Ureter (tissue), 1 donor: ENCODE results near the gene CASZ1. TPM values are rescaled to one million over a fixed set of nuclear protein-coding genes. Genes with fewer than 3 reads are reported as not detected.
A peak's percentile ranks its signal among the peaks of the same experiment; 100 is the strongest.

Experiments
- DNase-seq: peaks from one replicate; pipeline ENCODE4 v3.0.0-alpha.2; 2020; ENCODE audit warnings: low spot score
- total RNA-seq: library from RNA; stranded (reverse); gene quantifications from one replicate; pipeline ENCODE4 v1.2.4, GENCODE V29; 2023
- donor health status: DM: yes; HTN: yes; CAD: no.

The CASZ1 gene, protein sequence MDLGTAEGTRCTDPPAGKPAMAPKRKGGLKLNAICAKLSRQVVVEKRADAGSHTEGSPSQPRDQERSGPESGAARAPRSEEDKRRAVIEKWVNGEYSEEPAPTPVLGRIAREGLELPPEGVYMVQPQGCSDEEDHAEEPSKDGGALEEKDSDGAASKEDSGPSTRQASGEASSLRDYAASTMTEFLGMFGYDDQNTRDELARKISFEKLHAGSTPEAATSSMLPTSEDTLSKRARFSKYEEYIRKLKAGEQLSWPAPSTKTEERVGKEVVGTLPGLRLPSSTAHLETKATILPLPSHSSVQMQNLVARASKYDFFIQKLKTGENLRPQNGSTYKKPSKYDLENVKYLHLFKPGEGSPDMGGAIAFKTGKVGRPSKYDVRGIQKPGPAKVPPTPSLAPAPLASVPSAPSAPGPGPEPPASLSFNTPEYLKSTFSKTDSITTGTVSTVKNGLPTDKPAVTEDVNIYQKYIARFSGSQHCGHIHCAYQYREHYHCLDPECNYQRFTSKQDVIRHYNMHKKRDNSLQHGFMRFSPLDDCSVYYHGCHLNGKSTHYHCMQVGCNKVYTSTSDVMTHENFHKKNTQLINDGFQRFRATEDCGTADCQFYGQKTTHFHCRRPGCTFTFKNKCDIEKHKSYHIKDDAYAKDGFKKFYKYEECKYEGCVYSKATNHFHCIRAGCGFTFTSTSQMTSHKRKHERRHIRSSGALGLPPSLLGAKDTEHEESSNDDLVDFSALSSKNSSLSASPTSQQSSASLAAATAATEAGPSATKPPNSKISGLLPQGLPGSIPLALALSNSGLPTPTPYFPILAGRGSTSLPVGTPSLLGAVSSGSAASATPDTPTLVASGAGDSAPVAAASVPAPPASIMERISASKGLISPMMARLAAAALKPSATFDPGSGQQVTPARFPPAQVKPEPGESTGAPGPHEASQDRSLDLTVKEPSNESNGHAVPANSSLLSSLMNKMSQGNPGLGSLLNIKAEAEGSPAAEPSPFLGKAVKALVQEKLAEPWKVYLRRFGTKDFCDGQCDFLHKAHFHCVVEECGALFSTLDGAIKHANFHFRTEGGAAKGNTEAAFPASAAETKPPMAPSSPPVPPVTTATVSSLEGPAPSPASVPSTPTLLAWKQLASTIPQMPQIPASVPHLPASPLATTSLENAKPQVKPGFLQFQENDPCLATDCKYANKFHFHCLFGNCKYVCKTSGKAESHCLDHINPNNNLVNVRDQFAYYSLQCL (N-terminal part only)
- 76.8 TPM for total RNA-seq

DNA sequence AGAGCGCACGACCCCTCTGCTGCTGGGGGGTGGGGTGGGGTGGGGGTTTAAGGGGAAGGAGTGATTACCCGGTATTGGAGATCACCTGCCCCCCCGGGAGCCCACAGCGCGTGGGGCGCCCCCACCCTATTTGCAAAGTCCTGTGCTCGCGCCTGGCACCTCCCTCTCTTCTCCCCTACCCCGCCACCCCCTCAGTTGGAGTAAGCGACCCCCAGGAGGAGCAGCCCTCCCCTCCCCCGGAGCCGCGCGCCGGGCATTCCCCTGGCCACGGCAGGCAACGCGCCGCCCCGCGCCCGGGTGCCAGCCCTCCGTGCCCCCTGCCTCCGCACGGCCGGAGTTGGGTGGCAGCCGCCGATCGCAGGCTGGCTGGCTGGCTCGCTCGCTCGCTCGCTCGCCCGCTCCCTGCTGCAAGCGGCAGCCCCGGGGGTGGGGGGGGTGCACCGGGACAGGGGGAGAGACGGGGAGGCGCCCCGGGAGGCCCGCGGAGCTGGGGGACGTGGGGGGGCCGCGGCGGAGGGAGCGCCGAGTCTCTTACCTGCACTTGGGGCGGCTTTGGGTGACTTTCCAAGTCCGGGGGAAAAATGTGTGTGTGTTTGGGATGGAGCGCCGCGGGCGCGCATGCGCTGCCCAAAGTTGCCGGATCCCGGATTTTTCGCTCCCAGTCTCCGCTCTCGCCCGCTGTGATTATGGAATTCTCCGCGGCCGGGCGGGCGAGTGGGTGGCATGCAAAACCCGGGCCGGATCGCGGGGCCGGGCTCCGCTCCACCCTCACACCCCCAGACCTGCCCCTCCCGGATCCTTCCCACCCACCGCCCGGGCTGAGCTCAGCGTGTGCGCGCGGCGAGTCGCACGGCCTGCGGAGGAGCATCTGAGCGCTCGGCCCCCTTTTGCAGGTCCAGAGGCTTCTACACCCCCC, at the start of gene CASZ1:
Gene CASZ1 (minus strand): TSS at position 618 of the 916 bp plus-strand sequence. CDS start 102,757 bp downstream, outside the sequence.
- peak; percentile 88 for DNase-seq

GRCh38 chr1:10843697-10844096, 47.3 kb upstream of the CASZ1 start:
- DNase-seq: no peak

DNA sequence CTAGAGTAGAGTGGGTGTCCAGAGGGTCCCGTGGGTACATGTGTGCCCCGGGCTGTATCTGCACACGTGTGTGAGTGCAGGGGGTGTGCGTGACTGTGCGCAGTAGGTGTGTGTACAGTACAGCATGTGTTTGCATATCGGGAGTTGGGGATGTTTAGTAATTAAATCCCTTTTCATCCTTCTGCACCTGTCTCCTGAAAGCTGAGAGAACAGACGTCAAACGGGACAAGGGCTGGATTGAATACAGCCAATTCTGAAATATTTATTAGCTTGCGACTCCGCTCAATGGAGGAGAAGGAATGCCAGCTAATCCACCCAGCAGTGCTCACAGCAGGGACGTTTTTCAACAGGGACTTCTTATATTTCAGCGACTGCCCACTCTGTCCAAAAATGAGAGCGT, 44.7 kb upstream of the CASZ1 start:
- no peak for DNase-seq

DNA sequence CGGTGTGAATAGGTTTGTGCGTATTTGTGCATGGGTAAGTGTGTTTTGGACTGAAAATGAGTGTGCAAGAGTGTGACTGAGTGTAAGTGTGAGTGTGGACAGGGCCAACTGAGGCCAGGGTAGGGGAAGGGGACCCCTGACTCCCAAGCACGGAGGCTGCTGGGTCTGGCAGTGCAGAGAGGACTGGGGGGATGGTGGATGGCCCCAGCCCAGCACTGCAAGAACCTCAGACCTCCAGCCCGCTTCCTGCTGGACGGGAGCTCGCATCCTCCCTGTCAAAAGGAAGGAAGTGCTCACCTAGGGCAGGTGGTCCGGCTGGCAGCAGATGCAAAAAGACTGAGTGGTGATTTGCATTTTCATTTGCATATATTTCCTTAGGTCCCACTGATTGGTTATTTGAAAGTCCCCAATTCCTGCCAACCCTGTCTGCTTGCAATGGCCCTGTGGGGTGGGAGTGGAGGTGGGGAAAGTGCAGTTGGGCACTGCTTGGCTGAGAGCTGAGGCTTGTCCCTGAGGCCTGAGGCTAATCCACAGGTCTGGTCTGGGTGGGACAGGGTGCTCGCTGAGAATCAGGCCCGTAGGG, 42.8 kb upstream of the CASZ1 start:
- DNase-seq: no peak

DNA sequence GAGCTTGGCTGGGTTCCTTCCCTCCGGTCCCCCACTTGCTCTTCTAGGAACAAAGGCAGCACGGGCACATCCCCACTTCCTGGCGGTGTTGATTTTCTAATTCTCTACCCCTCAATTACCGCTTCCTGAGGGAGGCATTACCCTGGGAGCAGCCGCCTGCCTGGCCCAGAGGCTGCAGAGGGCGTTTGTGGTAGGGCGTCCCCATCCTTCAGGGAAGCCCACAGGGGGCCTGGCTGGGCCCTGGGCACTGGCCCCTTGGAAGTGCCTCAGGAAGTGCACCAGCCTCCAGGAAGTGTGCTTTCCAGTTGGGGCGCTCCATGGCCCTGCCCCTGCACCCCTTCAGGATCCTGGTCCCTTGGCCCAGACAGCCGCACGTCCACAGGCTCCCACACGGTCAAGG, 42.1 kb upstream of the CASZ1 start:
- no peak for DNase-seq

GRCh38 chr1:10836726-10837125, 40.3 kb upstream of the CASZ1 start:
- no peak for DNase-seq

- no peak for DNase-seq
These were observed 39.5 kb upstream of the CASZ1 start for GRCh38 chr1:10835822-10836421.

DNA sequence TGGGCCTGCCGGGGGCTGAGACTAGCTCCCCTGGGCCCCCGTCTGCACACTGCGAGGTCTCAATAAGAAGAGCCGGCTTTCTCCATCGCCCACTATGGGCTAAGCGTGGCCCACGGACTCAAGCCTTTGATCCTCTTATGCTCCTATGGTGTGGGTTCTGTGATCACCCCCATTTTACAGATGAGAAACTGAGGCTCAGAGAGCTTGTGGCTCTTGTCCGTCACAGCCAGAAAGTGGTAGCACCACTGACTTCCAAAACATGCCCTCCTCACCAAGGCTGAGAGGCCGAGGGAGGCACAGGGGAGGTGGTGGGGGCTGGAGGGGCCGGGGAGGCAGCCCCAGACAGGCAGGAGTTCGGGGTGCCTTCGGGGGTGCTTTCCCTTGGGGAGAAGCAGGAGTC, 39.0 kb upstream of the CASZ1 start:
- DNase-seq: no peak

DNA sequence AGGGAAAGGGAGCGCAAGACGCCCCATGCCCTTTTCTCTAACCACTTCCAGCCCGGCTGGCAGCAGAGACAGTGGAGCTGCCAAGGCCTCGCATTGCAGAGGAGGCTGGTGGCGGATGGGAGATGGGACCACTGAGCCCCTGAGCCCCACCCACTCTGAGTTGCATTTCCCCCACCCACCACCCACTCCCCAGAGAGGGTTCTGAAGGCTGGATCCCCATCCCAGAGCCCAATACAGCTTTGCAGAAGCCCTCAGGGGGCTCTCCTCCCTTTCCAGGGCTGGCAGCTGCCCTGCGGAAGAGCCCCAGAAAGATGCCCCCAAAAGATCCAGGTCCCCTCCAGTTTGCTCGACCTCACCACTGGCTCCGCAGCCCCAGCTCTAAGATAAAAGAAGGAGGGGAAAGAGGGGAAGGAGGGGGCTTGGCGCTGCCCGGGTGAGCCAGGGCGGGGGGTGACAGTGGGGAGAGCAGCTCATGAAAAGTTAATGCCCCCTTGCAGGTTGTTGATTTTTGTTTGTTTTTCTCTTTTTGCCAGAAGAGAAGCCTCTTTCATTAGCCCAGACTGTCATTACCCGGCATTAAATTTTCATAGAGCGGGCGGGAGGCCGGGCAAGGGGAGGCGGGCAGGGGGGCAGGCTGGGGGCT, 38.4 kb upstream of the CASZ1 start:
- no peak for DNase-seq

GRCh38 chr1:10833630-10834557, 37.4 kb upstream of the CASZ1 start:
- no peak for DNase-seq

DNA sequence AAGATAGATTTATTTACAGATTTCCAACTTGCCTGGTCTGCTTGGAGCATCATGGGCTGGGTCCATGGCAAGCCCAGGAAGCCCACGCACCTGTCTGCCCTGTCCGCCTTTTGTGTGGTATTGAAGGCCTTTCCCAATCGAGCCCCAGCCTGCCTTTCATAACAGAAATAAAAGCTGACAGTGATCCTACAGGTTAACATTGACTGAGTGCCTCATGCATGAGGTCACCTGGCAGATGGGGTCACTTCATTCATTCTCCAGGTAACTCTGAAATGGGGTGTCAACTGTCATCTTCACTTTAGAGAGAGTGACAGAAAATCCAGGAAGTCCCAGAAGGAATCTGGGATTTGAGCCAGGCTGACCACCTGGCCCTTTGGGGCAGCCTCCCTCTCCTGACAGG, 36.3 kb upstream of the CASZ1 start:
- no peak for DNase-seq

DNA sequence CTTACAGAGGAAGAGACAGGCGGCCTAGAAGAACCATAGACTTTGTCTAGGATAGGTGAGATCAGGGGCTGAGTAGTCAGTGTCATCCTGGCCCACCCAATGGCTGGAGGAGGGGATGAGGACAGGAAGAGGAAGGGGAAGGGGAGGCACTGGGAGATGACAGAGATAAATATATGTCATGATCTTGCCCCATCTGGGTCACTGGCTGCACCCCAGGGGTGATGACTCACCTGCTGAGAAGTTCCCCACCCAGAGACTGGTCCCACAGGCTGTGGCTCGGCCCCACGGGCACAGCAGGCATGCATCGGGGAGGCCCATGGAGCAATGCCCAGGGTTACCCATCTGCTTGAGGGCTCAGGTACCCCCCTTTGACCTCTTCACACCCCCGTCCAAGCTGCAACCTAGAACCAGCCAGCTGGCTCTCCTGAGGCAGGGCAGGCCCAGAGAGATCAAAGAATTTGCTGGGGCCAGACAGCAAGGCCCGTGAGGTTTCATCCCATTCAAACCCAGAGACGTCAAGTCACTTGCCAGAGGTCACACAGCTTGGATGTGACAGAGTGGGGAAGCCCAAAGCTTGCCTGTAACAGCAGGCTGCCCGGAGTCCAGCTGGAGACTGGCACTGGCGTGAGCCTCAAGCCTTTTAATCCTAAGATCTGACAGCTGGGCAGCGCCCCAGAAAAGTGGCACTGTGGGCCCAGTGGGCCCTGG, 34.7 kb upstream of the CASZ1 start:
- no peak for DNase-seq

DNA sequence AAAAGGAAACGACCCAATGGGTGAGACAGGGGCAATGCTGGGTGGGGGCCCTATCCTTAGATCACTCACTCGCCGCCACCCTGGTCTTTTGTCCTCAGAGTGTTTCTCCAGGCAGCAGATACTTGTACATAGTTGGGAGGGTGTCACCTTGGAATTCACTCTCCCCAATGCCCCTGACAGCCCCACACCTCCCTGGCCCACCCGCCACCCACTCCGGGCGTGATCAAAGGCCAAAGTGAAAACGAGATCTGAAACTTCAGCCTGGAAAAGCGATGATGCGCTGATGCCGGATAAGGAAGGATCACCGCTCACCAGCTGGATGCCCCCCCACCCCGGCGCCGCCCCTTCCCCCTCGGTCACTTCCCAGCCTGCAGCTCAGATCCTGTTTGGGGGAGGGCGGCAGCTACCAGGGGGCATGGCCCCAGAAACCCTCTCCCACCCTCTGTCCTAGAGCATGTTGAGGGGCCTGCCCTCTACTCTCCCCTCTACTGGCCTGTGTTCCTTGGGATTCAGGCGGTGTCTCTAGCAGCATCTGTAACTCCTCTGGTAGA, 33.6 kb upstream of the CASZ1 start:
- DNase-seq: no peak

DNA sequence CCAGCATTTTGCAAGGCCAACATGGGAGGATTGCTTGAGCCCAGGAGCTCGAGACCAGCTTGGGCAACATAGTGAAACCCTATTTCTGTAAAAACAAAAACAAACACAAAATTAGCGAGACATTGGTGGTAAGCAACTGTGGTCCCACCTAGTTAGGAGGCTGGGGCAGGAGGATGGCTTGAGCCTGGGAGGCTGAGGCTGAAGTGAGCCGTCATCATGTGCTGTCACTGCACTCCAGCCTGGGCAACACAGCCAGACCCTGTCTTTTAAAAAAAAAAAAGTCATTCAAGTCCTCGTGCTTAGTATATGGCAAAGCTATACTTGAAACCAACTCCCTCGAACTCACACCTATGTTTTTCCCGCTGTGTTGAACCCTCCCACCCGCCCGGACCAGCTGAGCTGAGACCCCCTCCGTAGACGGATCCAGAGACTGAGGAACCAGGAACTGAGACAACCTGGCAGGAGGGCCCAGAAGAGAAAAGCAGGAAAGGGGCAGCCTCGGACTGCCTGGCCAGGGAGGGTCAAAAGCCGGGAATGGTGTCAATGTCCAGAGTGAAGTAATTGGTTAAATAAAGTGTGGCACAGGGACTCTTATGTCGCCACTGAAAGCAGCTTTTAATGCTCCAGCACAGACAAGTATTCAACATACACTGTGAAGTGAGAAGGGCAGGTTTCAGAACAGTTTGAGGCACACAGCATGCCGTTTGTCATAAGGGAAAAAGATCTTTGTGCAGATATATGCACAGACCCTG, 32.8 kb upstream of the CASZ1 start:
- no peak for DNase-seq

DNA sequence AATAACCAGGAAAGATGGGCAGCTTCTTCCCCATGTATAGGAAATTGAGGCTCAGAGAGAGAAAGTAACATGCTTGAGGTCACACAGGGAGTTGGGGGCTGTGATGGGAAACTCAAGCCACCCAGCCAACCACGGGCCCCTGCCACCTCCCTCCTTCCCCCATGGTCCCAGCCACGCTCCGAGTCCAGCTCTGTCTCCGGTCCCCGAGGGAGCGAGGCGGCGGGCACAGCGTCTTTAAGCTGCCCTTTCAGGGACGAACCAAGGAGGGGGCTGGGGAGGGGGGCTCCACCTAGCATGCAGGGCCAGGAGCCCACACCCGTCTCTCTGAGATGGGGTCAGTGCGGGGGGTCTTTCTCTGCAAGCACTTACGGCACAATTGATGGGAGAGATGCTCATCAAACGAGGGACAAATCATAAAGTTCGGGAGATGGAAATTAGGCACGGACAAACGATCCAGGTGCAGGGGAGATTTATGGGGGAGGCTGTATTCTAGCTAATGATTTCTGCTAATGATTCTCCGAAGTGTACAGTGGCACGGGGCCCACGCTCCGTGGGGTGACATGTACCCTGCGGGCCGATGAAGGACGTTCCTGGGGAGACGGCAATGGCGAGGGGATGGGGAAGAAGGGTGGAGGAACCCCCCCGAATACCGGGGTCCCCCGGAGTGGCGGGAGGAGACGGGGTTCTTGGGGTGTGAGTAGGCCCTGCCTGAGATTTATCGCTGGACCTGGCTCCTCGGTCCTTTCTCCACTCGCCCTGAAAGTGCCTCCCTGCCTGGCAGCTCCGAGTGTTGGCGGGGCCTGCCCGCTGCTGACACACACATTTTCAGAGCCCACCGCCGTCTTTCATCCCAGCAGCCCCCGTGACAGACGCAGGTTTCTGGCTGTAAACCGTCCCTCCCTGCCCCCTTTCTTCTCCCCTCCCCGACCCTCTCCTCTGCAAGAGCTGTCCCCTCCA, 31.2 kb upstream of the CASZ1 start:
- DNase-seq: no peak

GRCh38 chr1:10825592-10825991, 29.1 kb upstream of the CASZ1 start:
- no peak for DNase-seq
